IMR-90 (cell line): ENCODE results near the gene PRKCE. TPM values are rescaled to one million over a fixed set of nuclear protein-coding genes. Genes with fewer than 3 reads are reported as not detected.

ENCODE experiments used
- ATAC-seq: fragments of 200-7000 bp; cut with Tn5 transposase; 2 replicates; pipeline ENCODE4 v1.9.1; 2020; ENCODE audit warnings: low read depth, mild to moderate bottlenecking, moderate library complexity
- BruUV-seq: library from RNA; stranded (reverse); fragments of 400-500 nt; replicated peaks from 2 replicates; lab custom pipeline; 2021; lab: Mats Ljungman, UMichigan
- CTCF ChIA-PET: fragments of 300-600 bp; formaldehyde crosslinking; extraction: SDS; loops from one replicate; lab custom pipeline; 2021; ENCODE audit warnings: antibody characterized with exemption; lab: Yijun Ruan, JAX
- POLR2A ChIA-PET: fragments of 300-600 bp; sonication (Branson Sonifier 250); formaldehyde crosslinking; loops from one replicate; lab custom pipeline; 2022; ENCODE audit warnings: antibody characterized with exemption; ENCODE audit not compliant: unreplicated experiment; lab: Charles Lee
- DNase-seq: peaks from one replicate; pipeline ENCODE4 v3.0.0; 2013
- H2AFZ ChIP-seq: replicated peaks from 2 replicates; pipeline ENCODE3; 2013; ENCODE audit warnings: low read length, mild to moderate bottlenecking; ENCODE audit not compliant: poor library complexity
- H2AK5ac ChIP-seq: 2 replicates; pipeline ENCODE4 v1.6.1; 2013; ENCODE audit warnings: low read depth, low read length, inconsistent platforms
- H2AK9ac ChIP-seq: replicated peaks from 2 replicates; pipeline ENCODE3; 2013; ENCODE audit warnings: mild to moderate bottlenecking, low read depth, low read length, moderate library complexity; ENCODE audit not compliant: poor library complexity
- H2BK120ac ChIP-seq: 2 replicates; pipeline ENCODE4 v1.6.1; 2013; ENCODE audit warnings: low read depth, low read length, inconsistent platforms
- H2BK15ac ChIP-seq: 3 replicates; pipeline ENCODE4 v1.6.1; 2013; ENCODE audit warnings: low read depth, low read length, inconsistent platforms
- H2BK20ac ChIP-seq: 2 replicates; pipeline ENCODE4 v1.6.1; 2013; ENCODE audit warnings: low read depth, mild to moderate bottlenecking, inconsistent platforms, low read length, moderate library complexity
- H2BK5ac ChIP-seq: 2 replicates; pipeline ENCODE4 v1.6.1; 2013; ENCODE audit warnings: mild to moderate bottlenecking, low read depth, low read length, inconsistent platforms; ENCODE audit not compliant: poor library complexity, severe bottlenecking
- H3K14ac ChIP-seq: replicated peaks from 2 replicates; pipeline ENCODE4 v1.6.1; 2013; ENCODE audit warnings: low read depth, low read length, inconsistent platforms
- H3K18ac ChIP-seq: 2 replicates; pipeline ENCODE4 v1.6.1; 2013; ENCODE audit warnings: low read depth, low read length, control low read depth
- H3K23ac ChIP-seq: 2 replicates; pipeline ENCODE4 v1.6.1; 2013; ENCODE audit warnings: low read depth, low read length, inconsistent platforms
- H3K27ac ChIP-seq: 2 replicates; pipeline ENCODE4 v1.5.1; 2013; ENCODE audit warnings: mild to moderate bottlenecking, control low read depth, low read length; ENCODE audit not compliant: insufficient read depth
- H3K27me3 ChIP-seq: 2 replicates; pipeline ENCODE4 v1.6.1; 2013; ENCODE audit warnings: low read length; ENCODE audit not compliant: control insufficient read depth, insufficient read depth
- H3K36me3 ChIP-seq: 2 replicates; pipeline ENCODE4 v1.6.1; 2013; ENCODE audit warnings: low read length, mixed read lengths; ENCODE audit not compliant: control insufficient read depth, insufficient read depth
- H3K4ac ChIP-seq: 2 replicates; pipeline ENCODE4 v1.6.1; 2013; ENCODE audit warnings: low read depth, low read length, inconsistent platforms
- H3K4me1 ChIP-seq: 2 replicates; pipeline ENCODE4 v1.6.1; 2013; ENCODE audit warnings: low read length, mixed read lengths; ENCODE audit not compliant: control insufficient read depth, insufficient read depth
- H3K4me2 ChIP-seq: 2 replicates; pipeline ENCODE4 v1.6.1; 2013; ENCODE audit warnings: low read depth, mild to moderate bottlenecking, control low read depth, low read length, moderate library complexity
- H3K4me3 ChIP-seq: 2 replicates; pipeline ENCODE4 v1.5.1; 2013; ENCODE audit warnings: low read depth, mild to moderate bottlenecking, control low read depth, low read length, moderate library complexity; ENCODE audit not compliant: insufficient read depth
- H3K56ac ChIP-seq: 2 replicates; pipeline ENCODE4 v1.6.1; 2013; ENCODE audit warnings: low read length, inconsistent platforms; ENCODE audit not compliant: insufficient read depth; ENCODE audit errors: extremely low read depth
- H3K79me1 ChIP-seq, 2 experiments: 2 replicates each; pipeline ENCODE4 v1.6.1; 2013; ENCODE audit warnings: low read length in 2 of 2, inconsistent platforms in 1 of 2, low read depth in 1 of 2
- H3K9ac ChIP-seq: 2 replicates; pipeline ENCODE4 v1.6.1; 2013; ENCODE audit warnings: low read depth, low read length, control low read depth
- H3K9me1 ChIP-seq: 2 replicates; pipeline ENCODE4 v1.6.1; 2013; ENCODE audit warnings: low read length, inconsistent platforms; ENCODE audit not compliant: insufficient read depth
- H3K9me3 ChIP-seq: 2 replicates; pipeline ENCODE4 v1.6.1; 2013; ENCODE audit warnings: low read length; ENCODE audit not compliant: control insufficient read depth, insufficient read depth
- H4K20me1 ChIP-seq: 2 replicates; pipeline ENCODE4 v1.6.1; 2013; ENCODE audit warnings: low read length, inconsistent platforms; ENCODE audit not compliant: insufficient read depth
- H4K5ac ChIP-seq: 2 replicates; pipeline ENCODE4 v1.6.1; 2013; ENCODE audit warnings: mild to moderate bottlenecking, low read depth, low read length, control low read depth
- H4K8ac ChIP-seq, 2 experiments: 2 replicates each; pipeline ENCODE4 v1.6.1; 2013; ENCODE audit warnings: low read depth in 2 of 2, low read length in 2 of 2, control low read depth in 1 of 2, inconsistent platforms in 1 of 2
- H4K91ac ChIP-seq: 2 replicates; pipeline ENCODE4 v1.6.1; 2013; ENCODE audit warnings: low read depth, low read length, inconsistent platforms; ENCODE audit not compliant: insufficient read depth
- BHLHE40 ChIP-seq: fragments of 150-350 bp; IDR thresholded peaks from 2 replicates; pipeline ENCODE4 v1.6.1; 2016; ENCODE audit warnings: mild to moderate bottlenecking, low read depth, low read length
- CEBPB ChIP-seq: IDR thresholded peaks from 2 replicates; pipeline ENCODE4 v1.6.1; 2012; ENCODE audit warnings: low read depth, low read length, improper control_type of control experiment
- CHD1 ChIP-seq: IDR thresholded peaks from 2 replicates; pipeline ENCODE4 v1.6.1; 2012; ENCODE audit warnings: low read depth, low read length, improper control_type of control experiment
- FOS ChIP-seq: fragments of 150-350 bp; IDR thresholded peaks from 2 replicates; pipeline ENCODE4 v1.6.1; 2016; ENCODE audit warnings: low read depth, low read length
- MAFK ChIP-seq: IDR thresholded peaks from 2 replicates; pipeline ENCODE4 v1.6.1; 2012; ENCODE audit warnings: low read depth, low read length, improper control_type of control experiment
- MAZ ChIP-seq: IDR thresholded peaks from 2 replicates; pipeline ENCODE4 v1.6.1; 2012; ENCODE audit warnings: low read depth, mild to moderate bottlenecking, low read length, improper control_type of control experiment, moderate library complexity, borderline replicate concordance
- MXI1 ChIP-seq: IDR thresholded peaks from 2 replicates; pipeline ENCODE4 v1.6.1; 2012; ENCODE audit warnings: low read depth, mild to moderate bottlenecking, low read length, moderate library complexity, borderline replicate concordance
- NFE2L2 ChIP-seq: fragments of 150-350 bp; IDR thresholded peaks from 2 replicates; pipeline ENCODE4 v1.6.1; 2016; ENCODE audit warnings: low read depth, mild to moderate bottlenecking, low read length
- POLR2A ChIP-seq: IDR thresholded peaks from 2 replicates; pipeline ENCODE4 v1.6.1; 2012; ENCODE audit warnings: mild to moderate bottlenecking, low read depth, low read length
- RAD21 ChIP-seq: IDR thresholded peaks from 2 replicates; pipeline ENCODE4 v1.6.1; 2012; ENCODE audit warnings: low read length, improper control_type of control experiment
- RCOR1 ChIP-seq: IDR thresholded peaks from 2 replicates; pipeline ENCODE4 v1.6.1; 2012; ENCODE audit warnings: mild to moderate bottlenecking, low read length, improper control_type of control experiment; ENCODE audit not compliant: insufficient replicate concordance
- RFX5 ChIP-seq: IDR thresholded peaks from 2 replicates; pipeline ENCODE4 v1.8.0; 2012; ENCODE audit warnings: low read depth, mild to moderate bottlenecking, low read length, moderate library complexity
- SMC3 ChIP-seq: fragments of 150-350 bp; IDR thresholded peaks from 2 replicates; pipeline ENCODE4 v1.6.1; 2016; ENCODE audit warnings: low read depth, mild to moderate bottlenecking, antibody characterized with exemption, low read length, moderate library complexity
- WGBS, 2 experiments: methylation state at CpG; one replicate each; pipeline versions ENCODE4 v1.1.5 to v1.1.7; 2013; ENCODE audit warnings: missing lambda C conversion rate in 2 of 2; ENCODE audit not compliant: insufficient read length in 1 of 2; ENCODE audit errors: extremely low coverage in 2 of 2; 5-methylcytosine and 5-hydroxymethylcytosine counted together
- dilution Hi-C: fragments of 300-500 bp; cut with HindIII; formaldehyde crosslinking; loops from one replicate; pipeline ENCODE4 v1.14.3; 2018; ENCODE audit warnings: low sequenced_read_pairs; ENCODE audit not compliant: unreplicated experiment
- in situ Hi-C: fragments of 300-500 bp; cut with MboI; formaldehyde crosslinking; loops from 3 replicates; pipeline ENCODE4 v1.14.3; 2019; ENCODE audit warnings: low sequenced_read_pairs, inconsistent platforms, mixed read lengths
- intact Hi-C: fragments of 100-400 bp; cut with micrococcal nuclease; formaldehyde crosslinking; loops from 2 replicates; pipeline ENCODE4 v1.10.0; 2022
- polyA plus RNA-seq, 3 experiments: library from polyadenylated mRNA; depleted of rRNA; stranded (reverse); fragments of >200 nt; gene quantifications; 2 replicates each; pipeline ENCODE4 v1.2.3, GENCODE V29; 2012; ENCODE audit warnings: low replicate concordance in 1 of 3
- total RNA-seq: library from RNA; depleted of rRNA; stranded (reverse); fragments of >200 nt; gene quantifications from 2 replicates; pipeline ENCODE4 v1.2.3, GENCODE V29; 2012
- TF ChIP-seq, protein P1 (sequence below): conservative IDR thresholded peaks from 2 replicates; pipeline ENCODE4 v1.5.1; 2012; ENCODE audit warnings: mild to moderate bottlenecking, low read depth, low read length, improper control_type of control experiment
- TF ChIP-seq, protein P2 (sequence below): fragments of 150-350 bp; IDR thresholded peaks from 2 replicates; pipeline ENCODE4 v1.6.1; 2016; ENCODE audit warnings: low read depth, mild to moderate bottlenecking, low read length, moderate library complexity, borderline replicate concordance
- TF ChIP-seq, protein P3 (sequence below): fragments of 150-350 bp; IDR thresholded peaks from 2 replicates; pipeline ENCODE4 v1.6.1; 2017; ENCODE audit warnings: mild to moderate bottlenecking, antibody characterized with exemption, low read length, low read depth

Gene PRKCE
- total and polyA plus RNA-seq, 2 of the 4 experiments (the other 2 are of a cell fraction), result 8.1 to 32.4 TPM

DNA sequence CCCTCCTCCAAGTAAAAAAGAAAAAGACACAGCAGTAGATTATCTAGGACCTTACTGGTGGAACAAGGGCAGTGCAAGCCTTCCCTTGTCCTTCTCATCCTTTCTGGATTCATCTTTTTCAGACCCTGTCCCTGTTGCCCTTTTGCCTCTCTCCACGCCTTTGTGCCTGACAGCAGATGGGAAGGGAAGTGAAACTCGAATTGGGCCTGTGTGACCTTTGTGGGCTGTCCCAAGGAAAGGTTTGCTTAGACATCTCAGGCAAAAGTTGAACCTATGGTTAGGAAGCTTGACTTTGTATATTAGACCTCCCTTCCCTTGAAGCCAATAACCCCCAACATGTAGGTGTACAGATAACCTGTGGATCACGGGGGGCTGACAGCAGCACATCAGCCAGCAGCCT is 185.3 kb downstream of the PRKCE start:
- ChIA-PET CTCF (no interaction called here), POLR2A (no interaction called here)
- no peak for DNase-seq
- no peak overlapping the region for H3K27ac ChIP-seq
- H3K56ac ChIP-seq, result no peak overlapping the region
- H3K4ac ChIP-seq, result no peak overlapping the region
- H2AK5ac ChIP-seq, result no peak overlapping the region
- no peaks in the 10 kb centered on the region for H3K27me3 ChIP-seq
- no peak overlapping the region for H2AFZ ChIP-seq
- no peaks in the 10 kb centered on the region; the same call in 1 of the 2 replicates for H3K9me1 ChIP-seq
- no peaks in the 10 kb centered on the region for H3K9me3 ChIP-seq
- no peak overlapping the region for H2BK20ac ChIP-seq
- ATAC-seq, result no peak
- H3K9ac ChIP-seq, result no peak overlapping the region
- intact Hi-C loops (no loop called here), dilution Hi-C loops (no loop called here), in situ Hi-C loops (no loop called here)
- no CpG with 5 or more reads among the region's 3 CpGs for WGBS, 2 experiments
- TF ChIP-seq RFX5, result no peak
- TF ChIP-seq, protein P1, sequence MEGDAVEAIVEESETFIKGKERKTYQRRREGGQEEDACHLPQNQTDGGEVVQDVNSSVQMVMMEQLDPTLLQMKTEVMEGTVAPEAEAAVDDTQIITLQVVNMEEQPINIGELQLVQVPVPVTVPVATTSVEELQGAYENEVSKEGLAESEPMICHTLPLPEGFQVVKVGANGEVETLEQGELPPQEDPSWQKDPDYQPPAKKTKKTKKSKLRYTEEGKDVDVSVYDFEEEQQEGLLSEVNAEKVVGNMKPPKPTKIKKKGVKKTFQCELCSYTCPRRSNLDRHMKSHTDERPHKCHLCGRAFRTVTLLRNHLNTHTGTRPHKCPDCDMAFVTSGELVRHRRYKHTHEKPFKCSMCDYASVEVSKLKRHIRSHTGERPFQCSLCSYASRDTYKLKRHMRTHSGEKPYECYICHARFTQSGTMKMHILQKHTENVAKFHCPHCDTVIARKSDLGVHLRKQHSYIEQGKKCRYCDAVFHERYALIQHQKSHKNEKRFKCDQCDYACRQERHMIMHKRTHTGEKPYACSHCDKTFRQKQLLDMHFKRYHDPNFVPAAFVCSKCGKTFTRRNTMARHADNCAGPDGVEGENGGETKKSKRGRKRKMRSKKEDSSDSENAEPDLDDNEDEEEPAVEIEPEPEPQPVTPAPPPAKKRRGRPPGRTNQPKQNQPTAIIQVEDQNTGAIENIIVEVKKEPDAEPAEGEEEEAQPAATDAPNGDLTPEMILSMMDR, result no peak
- TF ChIP-seq FOS, result no peak
- TF ChIP-seq BHLHE40, result no peak
- TF ChIP-seq RAD21, result no peak
- TF ChIP-seq MAZ, result no peak
- no peak for TF ChIP-seq CEBPB
- TF ChIP-seq, protein P2, sequence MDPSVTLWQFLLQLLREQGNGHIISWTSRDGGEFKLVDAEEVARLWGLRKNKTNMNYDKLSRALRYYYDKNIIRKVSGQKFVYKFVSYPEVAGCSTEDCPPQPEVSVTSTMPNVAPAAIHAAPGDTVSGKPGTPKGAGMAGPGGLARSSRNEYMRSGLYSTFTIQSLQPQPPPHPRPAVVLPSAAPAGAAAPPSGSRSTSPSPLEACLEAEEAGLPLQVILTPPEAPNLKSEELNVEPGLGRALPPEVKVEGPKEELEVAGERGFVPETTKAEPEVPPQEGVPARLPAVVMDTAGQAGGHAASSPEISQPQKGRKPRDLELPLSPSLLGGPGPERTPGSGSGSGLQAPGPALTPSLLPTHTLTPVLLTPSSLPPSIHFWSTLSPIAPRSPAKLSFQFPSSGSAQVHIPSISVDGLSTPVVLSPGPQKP, result no peak
- no peak for TF ChIP-seq RCOR1
- no peak for TF ChIP-seq MXI1
- no peak for TF ChIP-seq SMC3
- no peak for TF ChIP-seq MAFK
- TF ChIP-seq POLR2A, result no peak
- no peak for TF ChIP-seq NFE2L2
- TF ChIP-seq, protein P3, sequence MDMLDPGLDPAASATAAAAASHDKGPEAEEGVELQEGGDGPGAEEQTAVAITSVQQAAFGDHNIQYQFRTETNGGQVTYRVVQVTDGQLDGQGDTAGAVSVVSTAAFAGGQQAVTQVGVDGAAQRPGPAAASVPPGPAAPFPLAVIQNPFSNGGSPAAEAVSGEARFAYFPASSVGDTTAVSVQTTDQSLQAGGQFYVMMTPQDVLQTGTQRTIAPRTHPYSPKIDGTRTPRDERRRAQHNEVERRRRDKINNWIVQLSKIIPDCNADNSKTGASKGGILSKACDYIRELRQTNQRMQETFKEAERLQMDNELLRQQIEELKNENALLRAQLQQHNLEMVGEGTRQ, result no peak
- no peak for TF ChIP-seq CHD1
- no peak overlapping the region for H2BK120ac ChIP-seq
- no peak overlapping the region for H2BK15ac ChIP-seq
- peaks cover 4% of the 10 kb centered on the region; the same call in 1 of the 2 replicates for H3K4me1 ChIP-seq
- no peaks in the 10 kb centered on the region; a peak in 2 of 4 replicates for H3K79me1 ChIP-seq
- H4K20me1 ChIP-seq, result peaks cover 3% of the 10 kb centered on the region
- no TSS peak for BruUV-seq
- no peak overlapping the region for H2AK9ac ChIP-seq
- H3K4me3 ChIP-seq, result no peak overlapping the region
- H4K91ac ChIP-seq, result no peak overlapping the region
- no peaks in the 10 kb centered on the region for H3K36me3 ChIP-seq
- H3K14ac ChIP-seq, result no peak overlapping the region
- H4K5ac ChIP-seq, result no peak overlapping the region
- no peak overlapping the region for H3K18ac ChIP-seq
- no peak overlapping the region for H2BK5ac ChIP-seq
- no peak overlapping the region for H3K4me2 ChIP-seq
- H4K8ac ChIP-seq, result no peak overlapping the region
- H3K23ac ChIP-seq, result no peak overlapping the region
